NCI-H446 treated with DMSO at 0.1 percent for 48 hours (cell line): ENCODE results near the gene CASP10.
"Not testable (repeated sequence)": the region's sequence is repeated elsewhere in the genome, so short reads cannot be mapped to it uniquely, and the experiment has no call there.

ENCODE experiments used
- DNase-seq: peaks from one replicate; lab custom pipeline; 2025; lab: John Stamatoyannopoulos, UW

The CASP10 gene

DNA sequence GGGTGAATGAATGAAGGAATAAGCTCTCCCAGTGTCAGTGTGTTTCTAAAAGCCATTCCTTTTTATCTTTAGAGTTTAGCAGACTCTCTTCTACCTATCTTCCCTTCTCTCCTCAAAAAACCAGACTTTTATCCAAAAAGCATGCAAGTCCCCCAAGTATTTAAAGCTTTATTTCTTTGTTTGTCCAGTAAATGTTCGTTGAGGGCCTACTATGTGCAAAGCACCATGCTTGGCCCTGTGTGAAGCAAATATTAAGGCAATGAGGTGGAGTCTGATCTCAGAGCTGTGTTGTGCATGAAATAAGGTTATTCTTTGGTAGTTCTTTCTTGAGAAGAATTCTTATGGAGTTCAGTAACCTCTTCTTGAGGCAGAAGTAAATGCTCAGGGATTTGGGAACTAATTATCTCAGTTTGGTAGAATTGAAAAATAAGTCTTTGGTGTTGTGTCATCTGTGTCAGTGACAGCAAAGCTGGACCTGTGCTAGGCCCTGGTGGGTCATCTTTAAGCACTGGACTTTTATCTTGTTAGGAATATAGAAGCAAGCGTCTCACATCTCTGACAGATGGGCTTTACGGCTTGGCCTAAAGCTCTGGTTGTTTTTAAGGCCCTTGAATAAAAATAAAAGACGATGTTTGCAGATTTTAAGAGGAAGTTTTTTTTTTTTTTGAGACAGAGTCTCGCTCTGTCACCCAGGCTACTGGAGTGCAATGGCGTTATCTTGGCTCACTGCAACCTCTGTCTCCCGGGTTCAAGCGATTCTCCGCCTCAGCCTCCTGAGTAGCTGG, 28.1 kb upstream of the CASP10 start:
- no peak for DNase-seq

GRCh38 chr2:201156036-201156435, 26.9 kb upstream of the CASP10 start:
- DNase-seq, result no peak

DNA sequence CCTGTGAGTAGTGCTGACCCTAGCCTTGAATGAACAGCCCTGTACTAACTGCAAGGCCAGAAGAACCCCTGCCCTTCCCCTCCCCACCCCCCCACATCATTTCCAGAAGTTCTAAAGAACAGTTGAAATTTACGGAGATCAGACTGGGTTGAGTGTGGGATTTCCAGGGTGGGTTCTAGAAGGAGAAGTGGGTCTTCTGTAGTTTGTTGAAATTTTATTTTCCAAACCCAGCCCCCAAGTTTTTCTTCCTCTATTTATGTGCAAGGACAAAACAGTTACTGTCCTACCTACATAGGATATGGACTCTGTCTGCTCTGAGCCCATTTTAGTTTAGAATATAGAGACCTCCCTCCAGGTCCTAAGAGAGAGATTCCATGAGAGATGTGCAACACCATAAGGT, 26.3 kb upstream of the CASP10 start:
- no peak for DNase-seq

GRCh38 chr2:201157694-201158093, 25.2 kb upstream of the CASP10 start:
- DNase-seq, result no peak

DNA sequence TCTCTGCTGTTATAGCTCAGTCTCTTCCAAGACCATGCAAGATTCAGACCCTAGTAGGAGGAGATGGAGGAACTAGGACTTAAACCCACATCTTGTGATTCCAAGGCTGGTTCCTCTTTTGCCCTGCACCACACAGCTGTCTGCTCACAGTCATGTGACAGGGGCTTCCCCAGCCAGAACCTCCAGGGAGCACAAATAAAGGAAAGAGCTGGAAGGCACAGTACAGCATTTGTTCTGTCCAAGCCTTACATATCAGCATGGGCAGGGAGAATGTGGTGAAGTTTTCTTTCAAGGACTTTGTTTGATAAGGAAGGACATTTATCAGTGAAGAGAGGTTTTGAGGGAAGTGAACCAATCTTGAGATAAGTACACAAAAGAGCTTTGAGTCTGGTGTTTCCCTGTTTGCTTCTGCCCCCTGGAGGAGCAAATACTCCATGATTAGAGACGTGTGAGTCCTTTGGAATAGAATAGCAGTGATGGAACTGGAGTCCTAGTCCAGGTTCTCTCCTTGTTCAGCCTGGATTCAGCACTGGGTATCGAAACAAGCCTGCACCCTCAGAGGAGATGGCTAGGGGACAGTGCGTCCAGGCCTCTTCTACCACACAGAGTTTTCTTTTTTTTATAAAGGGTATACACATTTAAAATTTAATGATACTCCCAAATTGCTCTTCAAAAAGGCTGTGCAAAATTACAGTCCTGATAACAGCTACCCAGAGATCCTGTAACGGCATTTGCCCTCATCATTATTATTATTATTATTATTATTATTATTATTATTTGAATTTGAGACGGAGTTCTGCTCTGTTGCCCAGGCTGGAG, 24.6 kb upstream of the CASP10 start:
- DNase-seq, result peak; percentile 59

DNA sequence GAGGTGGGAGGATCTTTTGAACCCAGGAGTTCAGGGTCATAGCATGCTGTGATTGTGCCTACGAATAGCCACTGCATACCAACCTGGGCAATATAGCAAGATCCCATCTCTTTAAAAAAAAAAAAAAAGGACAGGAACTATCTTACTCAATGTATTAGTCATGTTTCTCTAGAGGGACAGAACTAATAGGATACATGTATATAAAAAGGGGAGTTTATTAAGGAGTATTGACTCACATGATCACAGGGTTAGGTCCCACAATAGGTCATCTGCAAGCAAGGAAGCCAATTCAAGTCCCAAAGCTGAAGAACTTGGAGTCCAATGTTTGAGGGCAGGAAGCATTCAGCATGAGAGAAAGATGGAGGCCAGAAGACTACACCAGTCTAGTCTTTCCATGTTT, 18.8 kb upstream of the CASP10 start:
- no peak for DNase-seq

GRCh38 chr2:201167546-201167945, 15.4 kb upstream of the CASP10 start:
- DNase-seq, result no peak

DNA sequence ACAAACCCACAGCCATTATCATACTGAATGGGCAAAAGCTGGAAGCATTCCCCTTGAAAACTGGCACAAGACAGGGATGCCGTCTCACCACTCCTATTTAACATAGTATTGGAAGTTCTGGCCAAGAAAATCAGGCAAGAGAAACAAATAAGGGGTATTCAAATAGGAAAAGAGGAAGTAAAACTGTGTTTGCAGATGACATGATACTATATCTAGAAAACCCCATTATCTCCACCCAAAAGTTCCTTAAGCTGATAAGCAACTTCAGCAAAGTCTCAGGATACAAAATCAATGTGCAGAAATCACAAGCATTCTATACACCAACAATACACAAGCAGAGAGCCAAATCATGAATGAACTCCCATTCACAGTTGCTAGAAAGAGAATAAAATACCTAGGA, 14.4 kb upstream of the CASP10 start:
- DNase-seq, result not testable (repeated sequence)

- no peak for DNase-seq
Measured at GRCh38 chr2:201171259-201171814, 11.6 kb upstream of the CASP10 start.

DNA sequence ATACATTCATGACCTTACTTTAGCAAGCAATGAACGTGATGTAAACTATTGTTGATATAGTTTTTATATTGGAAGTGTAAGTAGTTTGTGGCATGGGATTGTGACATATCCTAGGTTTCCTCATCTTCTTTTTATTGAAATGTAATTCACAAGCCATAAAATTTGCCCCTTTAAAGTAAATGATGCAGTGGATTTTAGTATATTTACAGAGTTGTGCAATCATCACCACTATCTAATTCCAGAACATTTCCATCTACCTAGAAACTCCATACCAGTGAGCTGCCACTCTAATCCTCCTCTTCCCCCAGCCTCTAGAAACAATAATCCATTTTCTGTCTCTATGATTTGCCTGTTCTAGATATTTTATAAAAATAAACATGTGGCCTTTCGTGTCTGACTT, 10.7 kb upstream of the CASP10 start:
- no peak for DNase-seq

- no peak for DNase-seq
Measured at GRCh38 chr2:201174687-201175086, 8.3 kb upstream of the CASP10 start.

DNA sequence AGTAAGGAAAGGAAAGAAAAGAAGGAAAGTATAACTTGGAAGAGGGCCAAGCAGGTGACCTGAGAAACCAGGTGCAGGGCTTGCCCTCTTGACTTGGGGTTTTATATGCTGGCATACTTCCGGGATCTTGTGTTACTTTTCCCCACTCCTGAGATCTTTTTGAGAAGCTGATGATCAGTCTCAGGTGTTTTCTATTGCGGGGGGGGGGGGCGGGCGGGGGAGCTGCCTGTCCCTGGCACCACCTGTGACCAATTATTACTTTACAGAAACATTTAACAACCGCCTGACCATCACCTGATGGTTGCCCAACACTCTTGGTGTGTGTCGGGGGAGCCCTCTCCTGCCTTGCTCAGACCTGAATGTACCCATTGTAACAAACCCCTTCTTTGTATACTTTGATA, 6.9 kb upstream of the CASP10 start:
- DNase-seq, result no peak

- DNase-seq, result no peak
Measured at GRCh38 chr2:201180010-201180409, 2.9 kb upstream of the CASP10 start.

DNA sequence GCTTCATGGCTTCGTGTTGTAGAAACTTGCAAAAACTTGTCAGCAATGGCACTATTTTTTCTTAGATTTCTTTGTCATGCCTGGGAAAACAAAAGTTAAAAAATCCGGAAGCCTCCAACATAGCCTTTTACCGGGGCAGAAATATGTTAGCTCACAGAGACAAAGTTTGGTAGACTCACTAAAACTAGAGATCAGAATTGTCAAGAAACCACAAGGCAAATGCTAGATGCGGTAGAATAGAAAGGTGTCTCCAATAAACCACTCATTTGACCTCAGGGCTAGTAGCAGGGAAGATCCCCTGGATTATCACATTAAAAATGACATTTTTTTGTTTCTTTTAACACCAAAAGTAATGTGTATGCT, 405 bp downstream of the CASP10 start:
- no peak for DNase-seq

GRCh38 chr2:201183835-201184234, 894 bp downstream of the CASP10 start:
- not testable (repeated sequence) for DNase-seq

GRCh38 chr2:201184248-201184647, 1.3 kb downstream of the CASP10 start:
- not testable (repeated sequence) for DNase-seq

GRCh38 chr2:201185863-201186262, 2.9 kb downstream of the CASP10 start:
- DNase-seq, result no peak

- DNase-seq, result no peak
Measured at GRCh38 chr2:201186982-201187381, 4.0 kb downstream of the CASP10 start.

GRCh38 chr2:201188449-201188848, 5.5 kb downstream of the CASP10 start:
- no peak for DNase-seq

- DNase-seq, result no peak
Measured at GRCh38 chr2:201191132-201191875, 8.4 kb downstream of the CASP10 start.

GRCh38 chr2:201194097-201194496, 11.2 kb downstream of the CASP10 start:
- DNase-seq, result no peak

DNA sequence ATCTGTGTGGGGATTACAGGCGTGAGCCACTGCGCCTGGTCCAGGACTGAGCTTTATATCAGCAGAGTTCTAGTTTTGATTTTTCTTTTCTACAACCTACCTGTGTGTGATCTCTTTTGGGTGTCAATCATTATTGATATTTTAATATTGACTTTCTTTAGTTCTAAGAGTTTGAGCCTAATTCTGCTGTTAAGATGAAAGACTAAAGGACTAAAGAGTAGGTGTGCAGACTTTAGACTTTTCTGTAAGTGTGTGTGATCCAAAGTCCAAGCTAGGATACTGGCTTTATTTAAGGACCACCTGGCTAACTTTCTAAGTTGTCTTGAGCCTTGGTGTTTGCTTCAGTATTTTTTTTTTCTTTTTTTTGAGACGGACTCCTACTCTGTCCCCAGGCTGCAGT, 12.4 kb downstream of the CASP10 start:
- no peak for DNase-seq
